Cardiac muscle cell (in vitro differentiated cells and primary cell): ENCODE results near the gene GALNT9. TPM values are rescaled to one million over a fixed set of nuclear protein-coding genes. Genes with fewer than 3 reads are reported as not detected.
A peak's percentile ranks its signal among the peaks of the same experiment; 100 is the strongest.
"Not testable (repeated sequence)": the region's sequence is repeated elsewhere in the genome, so short reads cannot be mapped to it uniquely, and the experiment has no call there.

Experiments used
- DNase-seq, 2 donors: peaks; one replicate each; pipeline versions ENCODE4 v3.0.0 to v3.0.0-alpha.2; 2010 to 2017; ENCODE audit warnings: low read depth in 1 of 2, low spot score in 1 of 2
- H3K27ac ChIP-seq: fragments of 200-600 bp; sonication (generic); 2 replicates; pipeline ENCODE4 v1.5.1; 2016
- H3K27me3 ChIP-seq: fragments of 200-600 bp; sonication (generic); 2 replicates; pipeline ENCODE4 v1.6.0; 2016; ENCODE audit warnings: control low read depth
- H3K36me3 ChIP-seq: fragments of 200-600 bp; sonication (generic); 2 replicates; pipeline ENCODE4 v1.5.1; 2016; ENCODE audit warnings: control low read depth
- H3K4me1 ChIP-seq: fragments of 200-600 bp; sonication (generic); 2 replicates; pipeline ENCODE4 v1.8.1; 2017; ENCODE audit warnings: low read depth, mild to moderate bottlenecking, mixed run types
- H3K4me3 ChIP-seq: fragments of 200-600 bp; sonication (generic); 2 replicates; pipeline ENCODE4 v1.5.1; 2016; ENCODE audit warnings: mild to moderate bottlenecking
- H3K9me3 ChIP-seq: fragments of 200-600 bp; sonication (generic); 2 replicates; pipeline ENCODE4 v1.5.1; 2017; ENCODE audit warnings: low read depth, mild to moderate bottlenecking, control low read depth
- polyA plus RNA-seq: library from polyadenylated mRNA; unstranded; fragments of >200 nt; fragmentation: Nextera tagmentation; extraction: Ambion mirVana; gene quantifications from 2 replicates; pipeline ENCODE4 v1.2.1, GENCODE V29; 2016
- total RNA-seq: library from RNA; depleted of rRNA; stranded (reverse); fragments of >200 nt; gene quantifications from 2 replicates; pipeline ENCODE4 v1.2.3, GENCODE V29; 2016
- TF ChIP-seq, protein P1 (sequence below): IDR thresholded peaks from 2 replicates; pipeline ENCODE4 v1.5.1; 2012; ENCODE audit warnings: low read depth, mild to moderate bottlenecking, low read length

GALNT9 gene
- total and polyA plus RNA-seq, 2 experiments from 2014 or later = 0.42 to 0.45 TPM

DNA sequence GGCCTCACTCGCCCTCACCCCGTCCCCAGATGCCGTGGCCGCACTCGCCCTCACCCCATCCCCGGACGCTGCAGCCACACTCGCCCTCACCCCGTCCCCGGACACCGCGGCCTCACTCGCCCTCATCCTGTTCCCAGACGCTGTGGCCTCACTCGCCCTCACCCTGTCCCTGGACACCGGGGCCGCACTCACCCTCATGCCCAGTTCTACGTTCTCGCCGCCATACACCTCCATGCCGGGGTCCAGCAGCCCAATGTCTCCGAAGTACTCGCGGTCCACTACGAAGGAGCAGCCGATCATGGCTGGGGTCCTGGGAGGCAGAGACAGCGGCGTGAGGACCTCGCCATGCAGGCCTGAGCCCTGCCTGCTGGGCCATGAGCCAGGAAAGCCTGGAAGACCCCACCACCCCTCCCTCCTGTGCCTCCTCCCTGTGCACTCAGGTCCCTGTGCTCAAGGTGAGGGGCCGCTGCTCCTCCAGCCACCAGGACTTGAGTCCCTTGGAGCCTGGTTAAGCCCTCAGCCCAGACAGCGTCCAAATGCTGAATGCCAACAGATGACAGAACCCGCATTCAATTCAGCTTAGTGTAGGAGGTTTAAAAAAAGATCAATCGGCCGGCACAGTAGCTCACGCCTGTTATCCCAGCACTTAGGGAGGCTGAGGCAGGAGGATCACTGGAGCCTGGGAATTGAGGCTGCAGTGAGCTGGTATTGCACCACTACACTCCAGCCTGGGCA, 81.5 kb downstream of the GALNT9 start:
- no peaks in the 10 kb centered on the region for H3K4me1 ChIP-seq
- no peaks in the 10 kb centered on the region for H3K9me3 ChIP-seq
- no peak overlapping the region for H3K4me3 ChIP-seq
- no peaks in the 10 kb centered on the region for H3K36me3 ChIP-seq
- H3K27me3 ChIP-seq = no peaks in the 10 kb centered on the region
- no peak for DNase-seq
- no peak overlapping the region for H3K27ac ChIP-seq
- TF ChIP-seq, protein P1, sequence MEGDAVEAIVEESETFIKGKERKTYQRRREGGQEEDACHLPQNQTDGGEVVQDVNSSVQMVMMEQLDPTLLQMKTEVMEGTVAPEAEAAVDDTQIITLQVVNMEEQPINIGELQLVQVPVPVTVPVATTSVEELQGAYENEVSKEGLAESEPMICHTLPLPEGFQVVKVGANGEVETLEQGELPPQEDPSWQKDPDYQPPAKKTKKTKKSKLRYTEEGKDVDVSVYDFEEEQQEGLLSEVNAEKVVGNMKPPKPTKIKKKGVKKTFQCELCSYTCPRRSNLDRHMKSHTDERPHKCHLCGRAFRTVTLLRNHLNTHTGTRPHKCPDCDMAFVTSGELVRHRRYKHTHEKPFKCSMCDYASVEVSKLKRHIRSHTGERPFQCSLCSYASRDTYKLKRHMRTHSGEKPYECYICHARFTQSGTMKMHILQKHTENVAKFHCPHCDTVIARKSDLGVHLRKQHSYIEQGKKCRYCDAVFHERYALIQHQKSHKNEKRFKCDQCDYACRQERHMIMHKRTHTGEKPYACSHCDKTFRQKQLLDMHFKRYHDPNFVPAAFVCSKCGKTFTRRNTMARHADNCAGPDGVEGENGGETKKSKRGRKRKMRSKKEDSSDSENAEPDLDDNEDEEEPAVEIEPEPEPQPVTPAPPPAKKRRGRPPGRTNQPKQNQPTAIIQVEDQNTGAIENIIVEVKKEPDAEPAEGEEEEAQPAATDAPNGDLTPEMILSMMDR = no peak

DNA sequence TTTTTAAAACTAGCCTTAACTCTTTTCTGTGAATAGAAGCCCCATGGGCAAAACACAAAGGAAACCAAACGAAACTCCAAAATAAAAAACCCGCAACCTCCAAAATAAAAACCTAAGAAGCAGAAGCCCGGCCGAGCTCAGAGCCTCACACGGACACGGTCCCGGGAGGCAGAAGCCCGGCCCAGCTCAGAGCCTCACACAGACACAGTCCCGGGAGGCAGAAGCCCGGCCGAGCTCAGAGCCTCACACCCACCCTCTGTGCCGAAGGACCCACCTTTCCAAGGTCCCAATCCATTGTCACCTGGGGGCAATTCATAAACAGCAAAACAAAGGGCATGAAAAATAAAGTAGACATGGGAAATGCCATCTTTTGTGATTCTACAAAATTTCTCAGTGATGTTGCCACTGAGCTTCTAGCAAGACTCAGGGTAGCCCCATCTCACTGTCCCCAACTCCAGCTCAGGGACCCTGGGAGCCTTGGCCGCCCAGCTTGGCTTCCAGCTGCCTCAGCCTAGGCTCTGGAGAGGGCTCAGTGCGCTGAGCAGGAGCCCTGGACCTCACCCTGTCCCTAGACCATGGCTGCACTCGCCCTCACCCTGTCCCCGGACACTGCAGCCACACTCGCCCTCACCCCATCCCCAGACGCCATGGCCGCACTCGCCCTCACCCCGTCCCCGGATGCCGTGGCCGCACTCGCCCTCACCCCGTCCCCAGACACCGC, 82.2 kb downstream of the GALNT9 start:
- no peaks in the 10 kb centered on the region for H3K9me3 ChIP-seq
- no peaks in the 10 kb centered on the region for H3K36me3 ChIP-seq
- H3K27ac ChIP-seq = no peak overlapping the region
- no peaks in the 10 kb centered on the region for H3K4me1 ChIP-seq
- TF ChIP-seq, protein P1 = no peak
- no peak overlapping the region for H3K4me3 ChIP-seq
- DNase-seq = no peak
- H3K27me3 ChIP-seq = no peaks in the 10 kb centered on the region

DNA sequence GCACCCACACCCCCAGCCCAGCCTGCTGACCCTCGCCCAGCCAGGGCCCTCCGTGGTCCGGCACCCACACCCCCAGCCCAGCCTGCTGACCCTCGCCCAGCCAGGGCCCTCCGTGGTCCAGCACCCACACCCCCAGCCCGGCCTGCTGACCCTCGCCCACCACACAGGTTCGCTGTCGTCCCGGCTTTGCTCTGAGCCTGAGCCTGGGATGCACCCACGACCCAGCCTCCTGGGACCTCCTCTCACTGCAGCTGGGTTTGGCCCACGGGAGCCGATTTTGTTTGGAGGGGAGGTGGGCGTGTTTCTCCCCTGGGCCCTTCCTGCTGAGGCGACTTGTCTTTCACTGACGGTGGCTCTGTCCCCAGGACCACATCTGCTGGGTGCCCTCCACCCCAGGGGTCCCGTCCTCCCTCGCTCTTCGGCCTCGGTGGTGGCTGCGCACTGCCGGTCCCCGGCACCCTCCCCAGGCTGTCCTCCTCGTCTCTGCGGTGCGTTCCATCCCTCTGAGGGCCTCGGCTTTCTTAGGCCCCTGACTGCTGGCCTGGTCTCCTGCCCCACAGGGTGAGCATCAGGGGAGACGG, 83.8 kb downstream of the GALNT9 start:
- TF ChIP-seq, protein P1 = no peak
- Histone ChIP-seq H3K4me1 (no peaks in the 10 kb centered on the region), H3K27ac (no peak overlapping the region), H3K9me3 (no peaks in the 10 kb centered on the region), H3K27me3 (no peaks in the 10 kb centered on the region), H3K36me3 (no peaks in the 10 kb centered on the region), H3K4me3 (no peak overlapping the region)
- no peak for DNase-seq

DNA sequence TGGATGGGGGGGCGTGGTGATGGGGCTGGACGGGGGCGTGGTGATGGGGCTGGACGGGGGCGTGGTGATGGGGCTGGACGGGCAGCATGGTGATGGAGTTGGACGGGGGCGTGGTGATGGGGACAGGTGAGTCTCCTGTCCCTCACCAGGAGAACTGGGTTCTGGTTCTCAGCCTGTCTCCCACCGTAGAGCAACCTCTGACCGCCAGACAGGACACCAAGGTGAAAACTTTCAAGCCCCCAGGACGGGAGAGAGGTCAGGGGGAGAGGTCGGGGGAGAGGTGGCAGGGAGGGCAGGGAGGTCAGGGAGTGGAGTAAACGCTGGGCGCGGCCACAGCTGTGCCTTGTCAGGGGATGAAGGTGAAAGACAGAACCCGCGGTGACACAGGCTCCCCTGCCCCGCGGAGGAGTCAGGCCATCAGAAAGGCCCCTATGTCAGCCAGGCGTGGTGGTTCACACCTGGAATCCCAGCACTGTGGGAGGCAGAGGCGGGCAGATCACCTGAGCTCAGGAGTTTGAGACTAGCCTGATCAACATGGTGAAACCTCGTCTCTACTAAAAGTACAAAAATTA, 84.6 kb downstream of the GALNT9 start:
- H3K4me1 ChIP-seq = no peaks in the 10 kb centered on the region
- no peaks in the 10 kb centered on the region for H3K36me3 ChIP-seq
- no peaks in the 10 kb centered on the region for H3K27me3 ChIP-seq
- no peaks in the 10 kb centered on the region for H3K9me3 ChIP-seq
- TF ChIP-seq, protein P1 = no peak
- no peak overlapping the region for H3K4me3 ChIP-seq
- H3K27ac ChIP-seq = no peak overlapping the region
- no peak for DNase-seq

DNA sequence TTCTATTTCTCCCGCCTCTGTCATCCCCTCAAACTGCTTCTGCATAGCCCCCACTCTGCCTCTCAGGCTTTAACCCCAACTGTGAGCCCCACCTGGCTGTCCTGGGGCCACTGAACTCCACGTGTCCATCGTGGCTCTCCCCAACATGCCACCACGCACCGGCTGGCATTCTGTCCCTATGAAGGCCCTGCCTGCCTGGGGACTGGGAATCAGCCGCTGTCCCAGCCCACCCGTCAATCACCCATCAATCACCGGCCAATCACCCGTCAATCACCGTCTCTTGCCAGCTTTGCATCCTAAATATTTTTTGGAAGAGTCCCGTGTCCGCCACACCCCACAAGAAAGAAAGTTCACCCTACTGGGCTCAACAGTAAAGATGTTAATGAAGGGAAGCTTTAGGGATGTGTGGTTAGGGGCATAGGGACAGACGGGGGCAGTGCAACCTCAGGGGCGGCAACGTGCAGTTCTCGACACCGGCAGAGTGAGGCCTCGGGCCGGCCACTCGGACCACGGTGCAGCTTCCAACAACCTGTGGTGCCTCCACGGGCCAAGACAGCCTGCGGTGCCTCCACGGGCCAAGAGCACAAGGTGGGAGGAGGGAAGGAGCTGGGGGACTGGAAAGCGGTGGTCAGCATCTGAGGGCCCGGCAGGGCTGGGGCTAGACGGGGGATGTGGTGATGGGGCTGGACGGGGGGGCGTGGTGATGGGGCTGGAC, 85.6 kb downstream of the GALNT9 start:
- Histone ChIP-seq H3K4me1 (no peaks in the 10 kb centered on the region), H3K27me3 (no peaks in the 10 kb centered on the region), H3K9me3 (no peaks in the 10 kb centered on the region), H3K36me3 (no peaks in the 10 kb centered on the region), H3K4me3 (no peak overlapping the region), H3K27ac (no peak overlapping the region)
- DNase-seq = peak in 1 of 2 donors; percentile 42
- TF ChIP-seq, protein P1 = no peak

DNA sequence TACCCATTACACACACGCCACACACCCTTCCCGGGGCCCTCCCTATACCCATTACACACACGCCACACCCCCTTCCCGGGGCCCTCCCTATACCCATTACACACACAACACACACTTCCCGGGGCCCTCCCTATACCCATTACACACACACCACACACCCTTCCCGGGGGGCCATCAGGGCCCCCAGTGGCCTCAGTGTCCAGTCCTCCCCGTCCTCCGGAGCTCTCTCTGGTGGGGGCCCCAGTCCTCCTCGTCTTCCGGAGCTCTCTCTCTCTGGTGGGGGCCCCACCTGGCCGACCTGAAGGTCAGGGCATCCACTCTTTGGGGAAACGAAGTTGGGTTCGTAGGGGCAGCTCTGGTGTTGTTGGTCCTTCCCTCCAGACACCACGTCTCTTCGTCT, 86.2 kb downstream of the GALNT9 start:
- not testable (repeated sequence) for H3K9me3 ChIP-seq, H3K27me3 ChIP-seq, H3K4me1 ChIP-seq, H3K4me3 ChIP-seq, DNase-seq, H3K36me3 ChIP-seq, H3K27ac ChIP-seq

DNA sequence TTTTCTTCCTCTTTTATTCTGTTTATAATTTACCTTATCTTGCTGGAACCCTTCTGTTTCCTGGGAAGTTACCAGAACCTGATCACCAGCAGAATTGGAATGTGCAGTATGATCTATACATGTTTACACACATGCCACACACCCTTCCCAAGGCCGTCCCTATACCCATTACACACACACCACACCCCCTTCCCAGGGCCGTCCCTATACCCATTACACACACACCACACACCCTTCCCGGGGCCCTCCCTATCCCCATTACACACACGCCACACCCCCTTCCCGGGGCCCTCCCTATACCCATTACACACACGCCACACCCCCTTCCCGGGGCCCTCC, 88.8 kb downstream of the GALNT9 start:
- not testable (repeated sequence) for H3K27ac ChIP-seq, DNase-seq, H3K36me3 ChIP-seq, H3K4me1 ChIP-seq, H3K4me3 ChIP-seq, H3K9me3 ChIP-seq, H3K27me3 ChIP-seq
